Ovary (tissue), 9 donors: Measurements from ENCODE around the gene GPN2. TPM values are rescaled to one million over a fixed set of nuclear protein-coding genes. Genes with fewer than 3 reads are reported as not detected.
"Not testable (repeated sequence)": the region's sequence is repeated elsewhere in the genome, so short reads cannot be mapped to it uniquely, and the experiment has no call there.

Experiments used
- DNase-seq, 5 donors: peaks; one replicate each; pipeline ENCODE4 v3.0.0-alpha.2; 2019 to 2020
- H3K27ac ChIP-seq, 2 donors: fragments of 200-600 bp; one replicate each; pipeline versions ENCODE4 v1.5.1 to v1.8.0; 2019 to 2022
- H3K27me3 ChIP-seq: fragments of 200-600 bp; one replicate; pipeline ENCODE4 v1.8.0; 2022
- H3K36me3 ChIP-seq: fragments of 200-600 bp; sonication (generic); one replicate; pipeline ENCODE4 v1.5.1; 2019
- H3K4me1 ChIP-seq: one replicate; pipeline ENCODE4 v1.8.1; 2013; ENCODE audit warnings: mild to moderate bottlenecking, moderate library complexity; ENCODE audit not compliant: insufficient read depth
- H3K4me3 ChIP-seq: fragments of 200-600 bp; sonication (generic); one replicate; pipeline ENCODE4 v1.5.1; 2017
- H3K9me3 ChIP-seq, 2 donors: fragments of 200-600 bp in 1 of 2; sonication (generic) in 1 of 2; one replicate each; pipeline versions ENCODE4 v1.5.1 to v1.8.1; 2013 to 2019; ENCODE audit warnings: mild to moderate bottlenecking in 1 of 2, moderate library complexity in 1 of 2
- CTCF ChIP-seq, 3 donors: fragments of 450-650 bp in 2 of 3; fragments of 200-600 bp in 1 of 3; IDR thresholded peaks; one replicate each; pipeline versions ENCODE4 v1.5.1 to v1.8.0; 2016 to 2022; ENCODE audit warnings: antibody characterized with exemption in 3 of 3, mild to moderate bottlenecking in 1 of 3
- EP300 ChIP-seq: sonication (generic); formaldehyde crosslinking; IDR thresholded peaks from one replicate; pipeline ENCODE4 v1.6.1; 2017; ENCODE audit warnings: antibody characterized with exemption
- POLR2A ChIP-seq: fragments of 450-650 bp; IDR thresholded peaks from one replicate; pipeline ENCODE4 v1.6.1; 2017; ENCODE audit warnings: antibody characterized with exemption, mild to moderate bottlenecking, moderate library complexity
- WGBS, 3 donors: extraction: QIAGEN DNeasy Blood & Tissue Kit in 1 of 3; methylation state at CpG; one replicate each; pipeline versions ENCODE4 v1.1.5 to v1.1.7; 2013 to 2017; 5-methylcytosine and 5-hydroxymethylcytosine counted together
- intact Hi-C, 4 donors: fragments of 100-400 bp; cut with DNase I; formaldehyde crosslinking; loops; one replicate each; pipeline versions ENCODE4 v1.11.0 to v1.15.1; 2022 to 2023
- polyA plus RNA-seq, 2 donors: library from polyadenylated mRNA; stranded (reverse); fragments of 200-250 nt in 1 of 2; fragments of 350-450 nt in 1 of 2; fragmentation: Illumina TruSeq in 1 of 2; extraction: RNeasy Lipid Tissue Mini Kit (QIAGEN cat#74804) in 1 of 2; gene quantifications; one replicate each; pipeline ENCODE4 v1.2.3, GENCODE V29; 2013 to 2014
- total RNA-seq, 7 donors: library from RNA; depleted of rRNA in 2 of 7; stranded (reverse); fragments of >200 nt in 2 of 7; fragmentation: NEBNext Ultra II Directional in 3 of 7; extraction: Animal tissue kit (Norgen Biotek cat#: 25700) in 3 of 7; gene quantifications; one replicate each; pipeline versions ENCODE4 v1.1.0 to v1.2.4, GENCODE V29; 2016 to 2023
- donor health status: DM: no; HTN: no; CAD: no; lungs with moderate emphysema.
- donor health status: DM: no; HTN: no; CAD: no.
- donor health status: Bipolar disorder and iron deficiency.
- donor health status: DM: yes; HTN: yes; CAD: no.
- donor health status: DM: no; HTN: no; CAD: no.
- donor health status: DM: yes; HTN: yes; CAD: no.

The GPN2 gene
- total and polyA plus RNA-seq, 9 donors: 6.9 to 27.8 (median 20.4) TPM

- Histone ChIP-seq H3K4me3 (no peak overlapping the region), H3K27me3 (no peaks in the 10 kb centered on the region), H3K36me3 (no peaks in the 10 kb centered on the region), H3K9me3 (no peaks in the 10 kb centered on the region), H3K4me1 (no peaks in the 10 kb centered on the region), H3K27ac (no peak overlapping the region)
- TF ChIP-seq POLR2A (no peak), CTCF (IDR thresholded peaks at IDR 0.05) (no peak), EP300 (no peak)
- intact Hi-C loops: no loop called here
- DNase-seq: no peak
- WGBS, 3 donors: 49 to 65% (median 60%) methylated on average over 6 to 10 of the region's 10 CpGs
Observed at GRCh38 chr1:26848941-26849774, 40.9 kb downstream of the GPN2 start.

GRCh38 chr1:26848499-26848898 lies 41.6 kb downstream of the GPN2 start:
- TF ChIP-seq POLR2A (no peak), EP300 (no peak), CTCF (IDR thresholded peaks at IDR 0.05) (no peak)
- no peaks in the 10 kb centered on the region for H3K27me3 ChIP-seq
- H3K27ac ChIP-seq: no peak overlapping the region
- no peak overlapping the region for H3K4me3 ChIP-seq
- intact Hi-C loops: no loop called here
- DNase-seq: no peak
- 78 to 84% (median 80%) methylated on average over 10 of the region's 10 CpGs for WGBS, 3 donors
- H3K4me1 ChIP-seq: no peaks in the 10 kb centered on the region
- H3K36me3 ChIP-seq: no peaks in the 10 kb centered on the region
- no peaks in the 10 kb centered on the region for H3K9me3 ChIP-seq

- H3K27ac ChIP-seq, H3K36me3 ChIP-seq, intact Hi-C loops, H3K4me1 ChIP-seq, H3K27me3 ChIP-seq, DNase-seq, H3K4me3 ChIP-seq, H3K9me3 ChIP-seq: not testable (repeated sequence)
- 86 to 88% (median 86%) methylated on average over 6 of the region's 6 CpGs for WGBS, 3 donors
Observed at GRCh38 chr1:26847826-26848225, 42.3 kb downstream of the GPN2 start.

- Histone ChIP-seq H3K4me3 (no peak overlapping the region), H3K27ac (no peak overlapping the region), H3K4me1 (no peaks in the 10 kb centered on the region), H3K9me3 (no peaks in the 10 kb centered on the region), H3K27me3 (no peaks in the 10 kb centered on the region), H3K36me3 (no peaks in the 10 kb centered on the region)
- WGBS, 3 donors: 88 to 90% (median 88%) methylated on average over 13 of the region's 13 CpGs
- no peak for DNase-seq
- TF ChIP-seq CTCF (IDR thresholded peaks at IDR 0.05): no peak
- no peak for TF ChIP-seq EP300
- no peak for TF ChIP-seq POLR2A
- intact Hi-C loops: no loop called here
Observed at GRCh38 chr1:26844424-26845196, 45.5 kb downstream of the GPN2 start.

- H3K4me3 ChIP-seq: no peak overlapping the region
- no peaks in the 10 kb centered on the region for H3K27me3 ChIP-seq
- no peak for DNase-seq
- no peaks in the 10 kb centered on the region for H3K9me3 ChIP-seq
- no peaks in the 10 kb centered on the region for H3K36me3 ChIP-seq
- H3K4me1 ChIP-seq: no peaks in the 10 kb centered on the region
- no peak for TF ChIP-seq POLR2A
- no peak for TF ChIP-seq EP300
- no peak for TF ChIP-seq CTCF (IDR thresholded peaks at IDR 0.05)
- intact Hi-C loops: no loop called here
- H3K27ac ChIP-seq: no peak overlapping the region
- WGBS, 3 donors: 70 to 83% (median 78%) methylated on average over 6 of the region's 6 CpGs
Observed at GRCh38 chr1:26839779-26840178, 50.3 kb downstream of the GPN2 start.
